HG02981 (cell line): ENCODE data around the gene KBTBD12.
"Not testable (repeated sequence)": the region's sequence is repeated elsewhere in the genome, so short reads cannot be mapped to it uniquely, and the experiment has no call there.

Experiments used
- ATAC-seq: cut with Tn5 transposase; IDR thresholded peaks from one replicate; pipeline ENCODE4 v1.9.1; 2021; ENCODE audit warnings: mild to moderate bottlenecking, moderate library complexity; ENCODE audit not compliant: unreplicated experiment

The KBTBD12 gene

GRCh38 chr3:127915115-127915936 lies at the start of gene KBTBD12:
Gene KBTBD12 (plus strand): TSS chr3:127915232. CDS start chr3:127923062, 7,830 bp downstream.
- ATAC-seq = no peak

- ATAC-seq = no peak
Observed at GRCh38 chr3:127865941-127866340, 49.1 kb upstream of the KBTBD12 start.

GRCh38 chr3:127867412-127867811 lies 47.6 kb upstream of the KBTBD12 start:
- ATAC-seq = no peak

GRCh38 chr3:127867986-127868385 lies 47.0 kb upstream of the KBTBD12 start:
- no peak for ATAC-seq

GRCh38 chr3:127870156-127870555 lies 44.9 kb upstream of the KBTBD12 start:
- no peak for ATAC-seq

- ATAC-seq = not testable (repeated sequence)
Observed at GRCh38 chr3:127874097-127874496, 40.9 kb upstream of the KBTBD12 start.

- ATAC-seq = no peak
Observed at GRCh38 chr3:127881586-127881985, 33.4 kb upstream of the KBTBD12 start.

GRCh38 chr3:127884041-127884440 lies 31.0 kb upstream of the KBTBD12 start:
- ATAC-seq = no peak

GRCh38 chr3:127886231-127886955 lies 28.6 kb upstream of the KBTBD12 start:
- ATAC-seq = no peak

GRCh38 chr3:127886956-127887231 lies 28.1 kb upstream of the KBTBD12 start:
- ATAC-seq = no peak

- no peak for ATAC-seq
Observed at GRCh38 chr3:127887321-127887720, 27.7 kb upstream of the KBTBD12 start.

- ATAC-seq = no peak
Observed at GRCh38 chr3:127888156-127888555, 26.9 kb upstream of the KBTBD12 start.

GRCh38 chr3:127888564-127889107 lies 26.4 kb upstream of the KBTBD12 start:
- ATAC-seq = no peak

GRCh38 chr3:127889461-127889863 lies 25.6 kb upstream of the KBTBD12 start:
- ATAC-seq = no peak

- no peak for ATAC-seq
Observed at GRCh38 chr3:127889976-127890650, 24.9 kb upstream of the KBTBD12 start.

GRCh38 chr3:127890651-127891290 lies 24.3 kb upstream of the KBTBD12 start:
- ATAC-seq = not testable (repeated sequence)

- no peak for ATAC-seq
Observed at GRCh38 chr3:127894481-127894880, 20.6 kb upstream of the KBTBD12 start.

GRCh38 chr3:127899200-127899599 lies 15.8 kb upstream of the KBTBD12 start:
- ATAC-seq = no peak

- no peak for ATAC-seq
Observed at GRCh38 chr3:127899766-127900165, 15.3 kb upstream of the KBTBD12 start.

GRCh38 chr3:127900536-127900935 lies 14.5 kb upstream of the KBTBD12 start:
- ATAC-seq = no peak

GRCh38 chr3:127902486-127902885 lies 12.5 kb upstream of the KBTBD12 start:
- no peak for ATAC-seq
